IPS-20b (cell line): Measurements from ENCODE around the gene NR2F1-AS1.

Experiments
- H3K27ac ChIP-seq: one replicate; pipeline ENCODE4 v1.5.1; 2013; ENCODE audit warnings: low read length
- H3K27me3 ChIP-seq: 2 replicates; pipeline ENCODE4 v1.6.1; 2013; ENCODE audit warnings: mild to moderate bottlenecking, low read length, inconsistent platforms; ENCODE audit not compliant: insufficient read depth
- H3K36me3 ChIP-seq: 2 replicates; pipeline ENCODE4 v1.6.1; 2013; ENCODE audit warnings: low read depth, mild to moderate bottlenecking, inconsistent platforms, low read length, moderate library complexity; ENCODE audit not compliant: insufficient read depth
- H3K4me1 ChIP-seq: 2 replicates; pipeline ENCODE4 v1.6.1; 2013; ENCODE audit warnings: mild to moderate bottlenecking, control low read depth, inconsistent platforms, low read length, moderate library complexity; ENCODE audit not compliant: insufficient read depth
- H3K4me3 ChIP-seq: 2 replicates; pipeline ENCODE4 v1.5.1; 2013; ENCODE audit warnings: mild to moderate bottlenecking, low read length, inconsistent platforms
- H3K9ac ChIP-seq: 2 replicates; pipeline ENCODE4 v1.6.1; 2013; ENCODE audit warnings: low read depth, mild to moderate bottlenecking, inconsistent platforms, low read length, moderate library complexity
- H3K9me3 ChIP-seq: 2 replicates; pipeline ENCODE4 v1.6.1; 2013; ENCODE audit warnings: mild to moderate bottlenecking, low read depth, low read length, inconsistent platforms; ENCODE audit not compliant: insufficient read depth

Gene NR2F1-AS1

DNA sequence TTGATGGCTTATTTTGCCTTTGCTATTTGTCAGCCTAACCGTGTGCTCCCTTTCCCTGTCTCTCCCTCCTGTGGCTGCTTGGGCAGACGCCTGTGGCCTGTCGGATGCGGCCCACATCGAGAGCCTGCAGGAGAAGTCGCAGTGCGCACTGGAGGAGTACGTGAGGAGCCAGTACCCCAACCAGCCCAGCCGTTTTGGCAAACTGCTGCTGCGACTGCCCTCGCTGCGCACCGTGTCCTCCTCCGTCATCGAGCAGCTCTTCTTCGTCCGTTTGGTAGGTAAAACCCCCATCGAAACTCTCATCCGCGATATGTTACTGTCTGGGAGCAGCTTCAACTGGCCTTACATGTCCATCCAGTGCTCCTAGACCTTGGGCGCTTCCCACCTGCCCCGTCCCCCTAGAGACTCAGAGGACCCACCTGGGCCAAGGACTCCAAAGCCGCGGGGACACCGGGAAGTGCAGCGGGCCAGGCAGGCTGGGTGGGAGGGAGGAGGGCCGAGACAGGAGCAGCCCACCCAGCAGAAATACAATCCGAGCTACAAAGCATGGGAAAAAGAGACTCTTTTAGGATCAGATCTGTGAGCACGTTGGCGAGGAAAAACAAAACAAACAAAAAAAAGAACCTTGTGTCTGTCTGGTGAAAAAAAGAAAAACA is 12.6 kb upstream of the NR2F1-AS1 start:
- H3K27ac ChIP-seq = no peak overlapping the region
- H3K36me3 ChIP-seq = no peaks in the 10 kb centered on the region
- H3K9ac ChIP-seq = no peak overlapping the region
- H3K4me1 ChIP-seq = peaks cover 3% of the 10 kb centered on the region; the same call in 1 of the 2 replicates
- peaks cover 100% of the 10 kb centered on the region for H3K27me3 ChIP-seq
- H3K9me3 ChIP-seq = peaks cover 6% of the 10 kb centered on the region; the same call in 1 of the 2 replicates
- H3K4me3 ChIP-seq = no peak overlapping the region

DNA sequence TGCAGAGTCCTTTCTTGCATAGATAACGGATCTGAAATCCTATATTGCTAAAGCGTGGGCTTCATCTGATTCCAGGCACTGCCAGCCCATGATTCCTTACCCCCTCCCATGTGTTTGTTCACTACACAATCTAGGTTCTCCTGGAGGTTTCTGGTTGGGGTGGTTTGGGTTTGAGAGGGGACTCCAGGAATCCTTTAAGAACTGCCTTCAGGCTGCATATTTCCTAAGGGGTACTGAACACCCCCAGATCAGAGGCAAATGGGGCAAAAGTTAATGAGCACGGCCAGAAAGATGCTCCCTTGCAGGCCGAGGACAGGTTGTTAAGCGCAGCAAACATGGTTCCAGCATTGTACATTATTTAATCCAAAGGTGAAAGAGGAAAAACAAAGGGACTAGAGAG is 11.9 kb upstream of the NR2F1-AS1 start:
- H3K36me3 ChIP-seq = no peaks in the 10 kb centered on the region
- H3K4me3 ChIP-seq = no peak overlapping the region
- H3K9ac ChIP-seq = no peak overlapping the region
- peaks cover 3% of the 10 kb centered on the region; the same call in 1 of the 2 replicates for H3K4me1 ChIP-seq
- peaks cover 100% of the 10 kb centered on the region for H3K27me3 ChIP-seq
- H3K9me3 ChIP-seq = peaks cover 6% of the 10 kb centered on the region; the same call in 1 of the 2 replicates
- no peak overlapping the region for H3K27ac ChIP-seq

DNA sequence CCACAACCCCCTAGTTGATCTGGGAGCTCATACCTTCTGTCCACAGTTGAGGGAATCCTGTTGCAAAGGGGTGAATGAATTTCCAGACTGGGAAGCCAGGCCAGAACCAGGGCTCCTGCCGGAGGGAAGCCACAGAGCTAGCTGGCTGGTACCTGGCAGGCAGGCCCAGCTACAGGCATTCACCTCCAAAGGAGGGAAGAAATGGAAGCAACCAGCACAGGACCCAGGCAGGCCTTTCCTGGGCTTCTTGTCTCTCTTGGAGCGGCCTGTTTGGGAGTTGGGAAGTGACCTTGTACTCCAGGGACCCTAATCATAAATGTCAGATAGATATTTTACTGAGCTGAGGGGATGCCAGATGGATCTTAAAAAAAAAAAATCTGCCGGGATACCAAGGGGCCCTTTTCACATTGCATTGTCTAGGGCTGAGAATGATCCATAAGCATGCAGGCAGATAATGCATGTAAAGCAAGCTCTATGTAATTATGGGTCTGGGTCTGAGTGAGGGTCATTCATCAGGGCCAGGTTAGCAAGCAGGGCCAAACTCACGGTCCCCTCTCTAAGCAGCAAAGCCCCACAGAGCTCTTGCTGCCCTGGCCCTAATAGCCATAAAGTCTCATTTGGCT is 10.4 kb upstream of the NR2F1-AS1 start:
- Histone ChIP-seq H3K4me3 (no peak overlapping the region), H3K9me3 (no peaks in the 10 kb centered on the region; the same call in 1 of the 2 replicates), H3K4me1 (no peaks in the 10 kb centered on the region; the same call in 1 of the 2 replicates), H3K9ac (no peak overlapping the region), H3K27me3 (peaks cover 100% of the 10 kb centered on the region), H3K36me3 (no peaks in the 10 kb centered on the region), H3K27ac (no peak overlapping the region)

DNA sequence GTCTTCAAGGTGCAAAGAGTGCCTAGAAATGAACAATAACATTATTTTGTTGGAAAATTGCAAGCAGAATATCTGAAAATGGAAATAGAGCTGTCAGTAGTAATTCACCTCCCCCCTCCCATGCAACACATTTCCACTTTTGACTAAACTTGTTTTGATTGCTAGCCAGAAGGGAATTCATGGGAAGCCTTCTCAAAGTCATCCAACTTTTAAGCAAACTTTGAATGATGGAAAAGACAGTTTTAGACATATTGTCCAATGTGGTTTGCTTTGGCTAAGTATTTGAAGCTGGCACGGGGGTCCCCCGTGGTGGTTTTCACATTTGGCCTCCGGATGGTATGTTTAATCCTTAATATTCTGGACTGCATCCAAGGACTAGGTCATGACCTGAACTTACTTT is 9.5 kb upstream of the NR2F1-AS1 start:
- no peaks in the 10 kb centered on the region; the same call in 1 of the 2 replicates for H3K9me3 ChIP-seq
- H3K27me3 ChIP-seq = peaks cover 100% of the 10 kb centered on the region
- H3K4me1 ChIP-seq = no peaks in the 10 kb centered on the region; the same call in 1 of the 2 replicates
- H3K27ac ChIP-seq = no peak overlapping the region
- H3K4me3 ChIP-seq = no peak overlapping the region
- no peaks in the 10 kb centered on the region for H3K36me3 ChIP-seq
- no peak overlapping the region for H3K9ac ChIP-seq

DNA sequence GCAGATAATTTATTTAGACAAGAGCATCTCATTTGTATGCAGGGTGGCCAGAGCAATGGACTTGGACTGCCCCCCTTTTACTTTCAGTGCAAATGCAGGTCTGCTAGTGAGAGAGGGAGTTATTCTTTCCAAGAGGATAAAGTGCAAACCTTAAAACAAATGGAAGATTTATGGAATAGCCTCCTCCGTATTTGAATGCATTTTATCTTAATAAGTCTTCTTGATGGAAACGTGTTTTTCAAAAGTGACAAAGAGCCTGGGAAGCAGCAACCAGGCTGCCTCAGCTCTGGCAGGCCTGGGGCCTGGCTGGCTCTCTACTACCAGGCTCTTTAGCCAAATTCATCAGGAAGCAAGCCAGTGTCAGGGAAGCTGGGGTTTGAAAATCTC is 8.8 kb upstream of the NR2F1-AS1 start:
- no peak overlapping the region for H3K9ac ChIP-seq
- H3K4me1 ChIP-seq = no peaks in the 10 kb centered on the region
- no peak overlapping the region for H3K4me3 ChIP-seq
- no peak overlapping the region for H3K27ac ChIP-seq
- peaks cover 99% of the 10 kb centered on the region for H3K27me3 ChIP-seq
- no peaks in the 10 kb centered on the region for H3K36me3 ChIP-seq
- H3K9me3 ChIP-seq = no peaks in the 10 kb centered on the region; the same call in 1 of the 2 replicates

DNA sequence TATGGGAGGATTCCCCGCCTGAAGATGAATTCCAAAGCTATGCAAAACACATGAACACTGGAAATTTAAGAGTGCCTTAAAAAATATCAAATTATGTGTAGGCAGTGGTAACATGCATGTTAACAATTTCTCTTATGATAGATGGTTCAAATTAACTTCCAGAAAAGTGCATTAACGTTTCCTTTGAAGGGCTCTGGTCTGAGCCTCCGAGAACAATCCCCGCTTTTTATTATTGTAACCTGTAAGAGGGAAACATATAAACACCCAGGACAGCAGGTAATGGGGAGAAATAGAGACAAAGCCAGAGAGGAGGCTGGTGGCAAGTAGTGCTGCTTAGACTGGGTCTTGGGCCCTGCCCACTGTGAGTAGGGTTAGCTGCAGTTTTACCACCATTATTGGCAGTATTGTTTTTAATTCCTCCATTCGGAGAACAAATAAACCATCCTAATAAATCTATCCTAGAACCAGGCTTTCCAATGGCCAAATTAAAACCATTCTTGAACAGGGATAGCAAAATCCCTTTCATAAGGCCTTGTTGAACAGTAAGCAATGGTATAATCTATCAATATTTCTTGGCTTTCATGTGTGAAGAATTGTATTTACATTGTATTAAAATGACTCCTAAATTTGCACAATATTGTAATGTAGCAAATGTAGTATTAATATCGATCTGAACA is 8.3 kb upstream of the NR2F1-AS1 start:
- Histone ChIP-seq H3K4me1 (no peaks in the 10 kb centered on the region), H3K36me3 (no peaks in the 10 kb centered on the region), H3K9ac (no peak overlapping the region), H3K27me3 (peaks cover 95% of the 10 kb centered on the region), H3K9me3 (no peaks in the 10 kb centered on the region; the same call in 1 of the 2 replicates), H3K27ac (no peak overlapping the region), H3K4me3 (peak overlapping the region; percentile 51)

DNA sequence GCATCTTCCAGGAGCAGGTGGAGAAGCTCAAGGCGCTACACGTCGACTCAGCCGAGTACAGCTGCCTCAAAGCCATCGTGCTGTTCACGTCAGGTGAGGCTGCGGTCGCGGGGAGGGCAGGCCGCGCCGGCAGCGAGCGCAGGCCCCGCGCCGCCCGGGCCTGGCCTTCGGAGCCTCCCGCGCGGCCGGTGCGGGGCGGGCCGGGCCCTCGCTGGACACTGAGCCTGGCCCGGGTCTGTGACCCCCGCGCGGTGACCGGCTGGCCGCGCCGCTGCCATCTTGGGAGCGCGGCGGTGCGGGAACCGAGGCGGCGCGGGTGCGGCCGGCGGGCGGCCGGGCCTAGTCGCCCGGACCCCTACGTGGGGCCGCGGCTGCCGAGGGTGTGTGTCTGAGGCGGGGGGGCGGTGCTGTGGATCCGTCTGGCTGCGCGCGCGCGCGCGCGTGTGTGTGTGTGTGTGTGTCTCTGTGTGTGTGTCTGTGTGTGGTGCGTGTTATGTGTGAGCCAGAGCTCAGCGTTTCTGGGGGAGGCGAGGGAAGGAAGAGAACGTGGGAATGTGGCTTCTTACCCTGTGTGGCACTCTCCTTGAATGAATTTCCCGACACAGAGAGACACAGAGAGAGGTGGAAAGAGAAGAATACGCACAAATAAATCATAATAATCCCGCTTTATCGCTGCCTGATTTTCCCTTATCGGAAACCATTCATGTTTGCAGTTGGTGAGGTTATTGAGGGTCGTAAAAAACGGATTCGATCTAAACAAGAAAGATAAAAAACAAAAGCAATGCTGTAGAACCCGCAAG is 7.5 kb upstream of the NR2F1-AS1 start:
- peak overlapping the region; percentile 51 for H3K4me3 ChIP-seq
- H3K9ac ChIP-seq = no peak overlapping the region
- H3K27ac ChIP-seq = no peak overlapping the region
- H3K36me3 ChIP-seq = no peaks in the 10 kb centered on the region
- H3K4me1 ChIP-seq = no peaks in the 10 kb centered on the region
- H3K9me3 ChIP-seq = no peaks in the 10 kb centered on the region; the same call in 1 of the 2 replicates
- H3K27me3 ChIP-seq = peaks cover 95% of the 10 kb centered on the region

DNA sequence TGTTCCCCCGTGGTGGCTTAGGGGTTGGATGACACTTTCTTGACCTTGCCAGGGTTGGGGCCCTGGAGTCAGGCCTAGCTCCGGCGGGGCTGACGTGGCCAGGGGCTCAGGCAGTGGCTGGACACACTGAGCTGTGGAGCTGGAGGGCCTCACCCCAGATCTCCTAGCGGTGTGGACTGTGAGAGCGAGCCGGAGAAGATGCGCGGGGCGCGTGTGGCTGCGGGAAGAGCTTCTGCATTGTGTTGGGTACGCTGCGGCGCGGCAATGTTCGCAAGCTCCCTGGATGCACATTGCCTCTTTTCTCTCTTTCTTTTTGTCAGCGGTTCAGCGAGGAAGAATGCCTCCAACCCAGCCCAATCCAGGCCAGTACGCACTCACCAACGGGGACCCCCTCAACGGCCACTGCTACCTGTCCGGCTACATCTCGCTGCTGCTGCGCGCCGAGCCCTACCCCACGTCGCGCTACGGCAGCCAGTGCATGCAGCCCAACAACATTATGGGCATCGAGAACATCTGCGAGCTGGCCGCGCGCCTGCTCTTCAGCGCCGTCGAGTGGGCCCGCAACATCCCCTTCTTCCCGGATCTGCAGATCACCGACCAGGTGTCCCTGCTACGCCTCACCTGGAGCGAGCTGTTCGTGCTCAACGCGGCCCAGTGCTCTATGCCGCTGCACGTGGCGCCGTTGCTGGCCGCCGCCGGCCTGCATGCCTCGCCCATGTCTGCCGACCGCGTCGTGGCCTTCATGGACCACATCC is 6.8 kb upstream of the NR2F1-AS1 start:
- no peaks in the 10 kb centered on the region; the same call in 1 of the 2 replicates for H3K9me3 ChIP-seq
- H3K4me3 ChIP-seq = peak overlapping the region; percentile 50; the same call in 1 of the 2 replicates
- peaks cover 95% of the 10 kb centered on the region for H3K27me3 ChIP-seq
- no peak overlapping the region for H3K27ac ChIP-seq
- H3K9ac ChIP-seq = no peak overlapping the region
- no peaks in the 10 kb centered on the region for H3K4me1 ChIP-seq
- H3K36me3 ChIP-seq = no peaks in the 10 kb centered on the region

DNA sequence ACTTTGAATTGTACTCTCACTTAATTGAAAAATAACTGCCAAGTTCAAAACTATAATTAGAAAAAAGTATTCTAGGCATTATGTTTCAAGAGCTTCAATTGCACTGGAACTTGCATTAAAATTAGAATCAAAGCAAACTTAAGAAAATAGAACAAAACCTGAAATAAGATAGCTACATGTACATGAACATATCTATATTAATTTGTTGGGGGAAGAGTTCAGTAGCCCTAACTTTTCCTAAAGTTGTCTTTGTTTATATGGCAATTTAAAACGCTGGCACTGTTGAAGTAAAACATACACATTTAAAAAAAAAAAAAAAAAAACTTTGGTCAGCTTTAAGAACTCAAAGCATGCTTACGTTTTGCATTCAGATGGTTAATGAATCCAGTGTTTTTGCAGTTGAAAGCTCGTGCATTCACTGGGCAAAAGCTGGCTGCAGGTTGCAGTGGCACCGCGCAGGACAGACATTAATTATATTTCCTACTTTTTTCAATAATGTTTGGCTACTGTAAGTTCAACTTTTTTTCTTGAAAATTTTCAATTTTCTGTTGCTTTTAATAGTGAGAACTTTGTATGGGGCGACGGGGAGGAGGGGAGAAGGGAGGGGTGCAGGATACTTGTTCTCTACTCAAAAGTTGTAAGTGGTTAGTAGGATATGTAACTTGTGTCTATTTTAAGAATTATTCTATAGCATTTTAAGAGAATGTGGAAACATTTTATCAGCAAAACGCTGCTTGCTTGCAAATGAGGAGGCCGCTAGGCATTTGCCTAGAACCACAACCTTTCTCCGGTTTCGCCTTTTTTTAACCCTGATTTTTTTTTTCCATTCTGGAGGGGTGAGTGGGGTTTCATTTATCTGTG is 5.9 kb upstream of the NR2F1-AS1 start:
- Histone ChIP-seq H3K27me3 (peaks cover 95% of the 10 kb centered on the region), H3K36me3 (no peaks in the 10 kb centered on the region), H3K4me1 (no peaks in the 10 kb centered on the region), H3K4me3 (peak overlapping the region; percentile 55; the same call in 1 of the 2 replicates), H3K9ac (no peak overlapping the region), H3K9me3 (no peaks in the 10 kb centered on the region; the same call in 1 of the 2 replicates), H3K27ac (no peak overlapping the region)

DNA sequence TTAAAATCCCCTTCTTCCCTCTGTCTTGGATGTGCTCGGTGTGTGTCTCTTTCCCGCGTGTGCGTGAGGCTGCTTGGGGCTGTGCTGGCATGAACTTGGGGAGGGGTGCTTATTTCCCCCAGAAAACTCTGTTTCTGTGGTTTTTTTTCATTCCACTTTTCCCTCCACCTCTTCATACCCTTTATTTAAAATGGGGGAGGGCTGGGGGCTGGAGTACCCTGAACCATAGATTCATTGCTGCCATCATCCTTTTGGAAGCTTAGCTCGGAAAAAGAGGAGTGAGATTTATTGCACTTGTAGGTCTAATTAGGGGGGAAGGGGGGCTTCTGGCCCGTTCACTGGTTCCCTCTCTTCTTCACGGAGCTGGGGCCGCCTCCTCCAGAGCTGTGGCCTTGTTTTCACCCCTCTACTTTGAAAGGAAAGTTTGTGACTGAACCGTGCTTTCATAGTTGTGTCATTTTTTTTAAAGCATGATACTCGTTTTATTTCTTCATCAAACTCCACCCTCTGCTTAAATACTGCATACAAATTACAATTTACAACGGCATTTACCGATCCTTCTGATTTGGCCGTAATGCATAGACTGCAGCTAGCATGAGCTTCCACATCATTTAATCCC is 4.9 kb upstream of the NR2F1-AS1 start:
- Histone ChIP-seq H3K4me1 (peaks cover under 1% of the 10 kb centered on the region; the same call in 1 of the 2 replicates), H3K9ac (peak overlapping the region; percentile 28; the same call in 1 of the 2 replicates), H3K36me3 (no peaks in the 10 kb centered on the region), H3K4me3 (peak overlapping the region; percentile 55; the same call in 1 of the 2 replicates), H3K9me3 (peaks cover 2% of the 10 kb centered on the region; the same call in 1 of the 2 replicates), H3K27me3 (peaks cover 95% of the 10 kb centered on the region), H3K27ac (no peak overlapping the region)
